HG03378 (cell line): ENCODE results near the gene POMGNT2.

Experiments
- ATAC-seq: cut with Tn5 transposase; IDR thresholded peaks from one replicate; pipeline ENCODE4 v1.9.1; 2021; ENCODE audit warnings: mild to moderate bottlenecking, moderate library complexity; ENCODE audit not compliant: unreplicated experiment

The POMGNT2 gene

GRCh38 chr3:43104039-43104438, 1.8 kb downstream of the POMGNT2 start:
- ATAC-seq, result no peak

GRCh38 chr3:43102773-43103480, 3.0 kb downstream of the POMGNT2 start:
- no peak for ATAC-seq

GRCh38 chr3:43098761-43099160, 7.1 kb downstream of the POMGNT2 start:
- ATAC-seq, result no peak

- ATAC-seq, result no peak
Measured at GRCh38 chr3:43097400-43098080, 8.3 kb downstream of the POMGNT2 start.

GRCh38 chr3:43096761-43097160, 9.1 kb downstream of the POMGNT2 start:
- ATAC-seq, result no peak

GRCh38 chr3:43095370-43095769, 10.5 kb downstream of the POMGNT2 start:
- ATAC-seq, result no peak

- ATAC-seq, result no peak
Measured at GRCh38 chr3:43094851-43095250, 11.0 kb downstream of the POMGNT2 start.

GRCh38 chr3:43094381-43094780, 11.5 kb downstream of the POMGNT2 start:
- no peak for ATAC-seq

- ATAC-seq, result no peak
Measured at GRCh38 chr3:43093974-43094373, 11.9 kb downstream of the POMGNT2 start.

GRCh38 chr3:43093006-43093405, 12.9 kb downstream of the POMGNT2 start:
- ATAC-seq, result no peak

- no peak for ATAC-seq
Measured at GRCh38 chr3:43091481-43091880, 14.4 kb downstream of the POMGNT2 start.

- ATAC-seq, result no peak
Measured at GRCh38 chr3:43090238-43090637, 15.6 kb downstream of the POMGNT2 start.

- ATAC-seq, result no peak
Measured at GRCh38 chr3:43089081-43089480, 16.8 kb downstream of the POMGNT2 start.

GRCh38 chr3:43087249-43087776, 18.6 kb downstream of the POMGNT2 start:
- no peak for ATAC-seq

- ATAC-seq, result no peak
Measured at GRCh38 chr3:43086460-43087165, 19.3 kb downstream of the POMGNT2 start.

- no peak for ATAC-seq
Measured at GRCh38 chr3:43082457-43082856, 23.4 kb downstream of the POMGNT2 start.

- no peak for ATAC-seq
Measured at GRCh38 chr3:43081796-43082195, 24.1 kb downstream of the POMGNT2 start.

- no peak for ATAC-seq
Measured at GRCh38 chr3:43080726-43081568, 24.9 kb downstream of the POMGNT2 start.

GRCh38 chr3:43079536-43080332, 26.1 kb downstream of the POMGNT2 start:
- no peak for ATAC-seq

- no peak for ATAC-seq
Measured at GRCh38 chr3:43077707-43078106, 28.2 kb downstream of the POMGNT2 start.
